NCI-H345 treated with DMSO at 0.1 percent for 48 hours (cell line): Measurements from ENCODE around the gene FCRL5.
"Not testable (repeated sequence)": the region's sequence is repeated elsewhere in the genome, so short reads cannot be mapped to it uniquely, and the experiment has no call there.

Source experiments
- DNase-seq: peaks from one replicate; lab custom pipeline; 2025; ENCODE audit not compliant: unreplicated experiment; lab: John Stamatoyannopoulos, UW

Gene FCRL5

DNA sequence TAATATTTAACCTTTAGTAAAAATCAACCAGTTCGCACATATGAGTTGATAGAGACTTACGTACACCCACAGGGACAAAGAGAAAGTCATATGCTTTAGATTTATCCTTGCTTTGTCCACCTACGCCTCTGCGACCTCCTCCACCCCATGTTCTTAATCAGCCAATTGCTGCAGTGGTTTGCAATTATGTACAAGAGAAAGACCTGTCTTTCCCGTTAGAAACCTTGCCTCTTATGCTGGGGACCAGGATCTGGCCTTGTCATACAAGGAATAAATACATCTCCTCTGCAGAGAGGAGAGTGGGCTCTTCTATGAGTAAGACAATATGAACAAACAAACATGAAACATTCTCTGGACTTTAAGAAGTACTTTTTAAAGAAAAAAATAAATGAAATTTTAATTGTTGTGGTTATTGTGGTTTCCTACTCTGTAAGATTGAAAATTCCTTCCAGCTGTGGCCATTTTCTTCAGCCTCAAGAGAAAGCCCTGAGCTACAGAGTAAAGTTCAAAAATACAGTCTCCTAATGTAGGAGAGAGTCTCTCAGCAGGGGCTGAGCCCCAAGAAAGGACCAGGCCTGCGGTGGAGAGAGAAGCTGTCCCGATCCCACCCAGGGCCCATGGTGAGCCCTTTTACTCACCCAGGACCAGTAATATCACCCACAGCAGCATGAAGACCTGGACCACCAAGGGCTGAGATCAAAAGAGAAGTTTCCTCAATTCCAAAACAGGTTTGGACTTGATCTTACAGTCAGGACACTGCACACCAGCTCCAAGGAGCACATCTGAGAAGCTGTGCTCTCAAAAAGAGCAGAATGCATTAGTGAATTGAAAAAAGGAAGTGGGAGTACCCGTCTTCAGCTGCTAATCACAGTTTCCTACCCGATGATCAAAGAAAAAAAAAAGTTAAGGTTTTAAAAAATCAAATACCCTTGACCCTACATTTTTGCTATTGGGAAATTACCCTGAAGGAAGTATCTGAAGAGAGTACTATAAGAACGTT is at the start of gene FCRL5:
TSS of gene FCRL5 (minus strand) at position 822 of the 1,000 bp plus-strand sequence. CDS start at position 669, 153 bp downstream.
- DNase-seq: no peak

GRCh38 chr1:157600236-157600635 is 47.9 kb upstream of the FCRL5 start:
- DNase-seq: no peak

DNA sequence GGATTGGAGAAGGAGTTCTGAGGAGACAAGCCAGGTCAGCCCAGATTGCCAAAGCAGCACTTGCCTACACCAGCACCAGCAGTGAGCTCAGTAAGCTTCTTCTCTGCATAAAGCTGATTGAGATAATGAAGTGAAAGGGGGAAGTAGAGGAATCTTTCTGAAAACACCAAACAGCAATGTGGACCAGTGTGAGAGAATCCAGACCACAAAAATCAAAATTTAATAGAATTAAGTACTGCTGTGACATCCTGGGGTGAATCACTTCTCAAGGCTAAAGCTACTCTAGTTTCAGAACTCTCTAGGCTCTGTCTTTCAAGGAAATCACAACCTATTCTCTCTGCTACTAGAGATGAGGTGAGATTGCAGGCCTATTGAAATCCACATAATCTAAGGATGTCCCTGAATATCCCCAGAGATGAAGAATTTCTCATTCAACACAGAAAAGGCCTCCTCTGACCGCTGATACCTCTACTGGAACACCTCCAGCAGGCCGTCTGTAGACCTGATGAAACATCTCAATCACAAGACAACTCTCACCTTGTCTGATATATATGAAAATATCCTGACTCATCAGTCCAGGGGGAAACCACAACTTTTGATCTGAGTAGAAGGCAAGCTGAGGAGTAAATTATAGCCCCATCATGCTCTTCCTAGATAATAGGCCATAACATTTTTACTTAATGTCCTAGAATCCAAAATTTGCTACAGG is 45.8 kb upstream of the FCRL5 start, which contains the start of gene FCRL4:
TSS of gene FCRL4 (minus strand) at position 127 of the 709 bp plus-strand sequence. CDS start 141 bp downstream, outside the sequence.
- DNase-seq: no peak

DNA sequence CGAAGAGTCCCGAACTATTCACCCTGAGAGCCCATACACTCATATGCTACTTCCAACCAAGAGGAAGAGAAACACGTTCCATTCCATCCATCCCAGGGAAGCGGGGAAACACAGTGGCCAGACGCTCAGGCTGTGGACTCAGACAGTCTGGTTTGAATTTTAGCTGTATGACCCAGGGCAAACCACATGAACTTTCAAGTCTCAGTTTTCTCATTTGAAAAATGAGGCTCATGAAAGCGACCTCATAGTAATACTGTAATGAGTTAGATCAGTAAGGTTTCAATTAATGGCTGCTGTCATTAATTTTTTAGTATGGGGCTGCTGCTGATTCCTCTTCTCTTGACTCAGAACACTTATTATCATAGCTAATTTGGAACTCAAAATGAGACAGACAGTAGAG is 44.1 kb upstream of the FCRL5 start:
- DNase-seq: no peak

DNA sequence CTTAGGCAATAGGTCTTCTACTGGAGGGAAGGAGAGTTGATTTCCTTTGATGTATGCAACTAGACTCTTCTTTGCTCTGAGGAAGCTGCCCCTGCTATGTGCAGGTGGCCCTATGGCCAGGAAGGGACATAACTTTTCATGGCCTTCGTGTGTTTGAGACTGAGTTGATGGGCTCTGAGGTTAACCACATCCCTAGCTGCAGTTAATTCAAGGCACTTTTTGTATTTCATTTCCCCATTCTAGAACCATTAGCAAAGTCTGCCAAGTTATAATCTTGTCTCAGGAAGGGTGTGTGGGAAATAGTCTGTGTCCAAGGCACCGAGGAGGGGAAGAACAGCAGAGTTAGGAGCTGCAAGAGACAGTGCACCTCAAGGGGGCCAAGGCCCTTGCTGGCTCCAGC is 43.0 kb upstream of the FCRL5 start:
- no peak for DNase-seq

- DNase-seq: no peak
Measured at GRCh38 chr1:157585984-157586383, 33.7 kb upstream of the FCRL5 start.

DNA sequence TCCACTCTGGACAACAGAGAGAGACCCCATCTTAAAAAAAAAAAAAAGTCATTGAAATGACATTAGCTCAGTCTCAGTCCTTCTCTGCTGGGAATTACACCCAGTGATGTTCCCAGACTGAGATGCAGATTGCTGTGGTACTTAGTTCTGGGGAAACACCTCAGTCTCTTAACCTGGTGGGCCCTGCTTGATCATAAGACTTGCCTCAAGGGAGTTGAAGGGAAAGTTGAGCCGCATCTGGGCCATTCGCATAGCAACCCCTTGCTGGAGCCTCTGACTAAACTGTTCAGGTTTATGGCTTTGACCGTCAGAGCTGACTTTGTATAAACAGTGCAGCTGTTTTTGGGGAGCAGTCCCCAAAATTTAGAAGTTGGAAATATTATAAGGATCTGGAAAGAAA is 32.2 kb upstream of the FCRL5 start:
- DNase-seq: no peak

GRCh38 chr1:157580828-157581210 is 28.5 kb upstream of the FCRL5 start:
- DNase-seq: no peak

GRCh38 chr1:157580179-157580827 is 28.0 kb upstream of the FCRL5 start:
- peak; percentile 21 for DNase-seq

DNA sequence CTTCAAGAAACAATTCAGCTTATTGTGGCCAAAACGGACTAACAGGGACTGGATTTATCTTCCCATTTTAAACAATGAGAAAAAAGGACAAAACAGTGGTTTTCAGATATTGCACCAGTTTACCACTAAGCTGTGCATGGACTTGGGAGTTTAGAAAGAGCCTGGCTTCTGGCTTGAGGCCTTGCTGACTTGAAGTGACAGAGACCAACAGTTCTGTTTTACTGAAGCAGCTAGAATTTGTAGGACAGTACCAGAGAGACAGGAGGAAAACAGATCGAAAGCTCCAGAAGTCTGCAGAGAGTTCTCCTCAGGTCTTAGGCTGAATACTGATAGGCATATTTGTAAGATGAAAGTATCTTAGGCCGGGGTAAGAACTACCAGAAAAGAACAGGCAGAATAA is 25.1 kb upstream of the FCRL5 start:
- no peak for DNase-seq

DNA sequence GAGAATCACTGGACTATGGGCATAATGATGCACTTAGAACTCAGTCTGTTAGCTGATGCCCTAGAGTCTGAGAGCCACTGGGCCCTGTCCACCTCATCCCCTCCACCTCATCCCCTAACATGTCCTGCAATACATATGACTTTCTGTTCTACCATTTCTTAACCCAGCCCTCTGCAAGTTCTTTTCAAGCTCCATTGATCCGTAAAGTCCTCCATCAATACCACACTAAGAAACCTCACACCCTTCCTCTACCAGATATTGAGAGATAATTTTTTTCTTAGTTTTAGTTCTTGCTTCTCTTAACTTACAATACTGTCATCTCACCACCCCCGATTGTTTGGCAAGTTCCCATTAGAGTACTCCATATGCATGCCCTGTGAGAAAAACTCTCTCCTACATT is 23.4 kb upstream of the FCRL5 start:
- DNase-seq: no peak

GRCh38 chr1:157574836-157575235 is 22.5 kb upstream of the FCRL5 start:
- DNase-seq: no peak

GRCh38 chr1:157566484-157567300 is 14.4 kb upstream of the FCRL5 start:
- no peak for DNase-seq

DNA sequence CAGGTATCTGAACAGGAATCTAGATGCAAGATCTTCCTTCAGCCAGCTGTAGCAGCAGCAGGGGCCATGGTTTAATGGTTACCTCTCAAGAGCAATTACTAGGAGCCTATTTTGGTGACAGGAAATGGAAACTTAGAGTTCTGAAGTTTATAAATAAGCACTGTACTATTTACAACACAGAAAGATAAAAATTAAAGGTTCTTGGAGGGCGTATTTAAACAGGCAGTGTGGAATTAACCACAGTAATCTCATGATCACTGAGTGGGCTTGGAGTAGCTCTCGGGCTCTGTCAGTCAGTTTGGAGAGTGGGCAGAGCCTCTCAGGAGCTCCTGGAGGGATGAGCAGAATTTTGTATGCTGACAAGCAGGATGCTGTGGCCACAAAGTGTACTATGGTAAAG is 10.2 kb upstream of the FCRL5 start:
- DNase-seq: no peak

- DNase-seq: no peak
Measured at GRCh38 chr1:157558119-157558518, 5.8 kb upstream of the FCRL5 start.

GRCh38 chr1:157548081-157548480 is 4.2 kb downstream of the FCRL5 start:
- DNase-seq: not testable (repeated sequence)

DNA sequence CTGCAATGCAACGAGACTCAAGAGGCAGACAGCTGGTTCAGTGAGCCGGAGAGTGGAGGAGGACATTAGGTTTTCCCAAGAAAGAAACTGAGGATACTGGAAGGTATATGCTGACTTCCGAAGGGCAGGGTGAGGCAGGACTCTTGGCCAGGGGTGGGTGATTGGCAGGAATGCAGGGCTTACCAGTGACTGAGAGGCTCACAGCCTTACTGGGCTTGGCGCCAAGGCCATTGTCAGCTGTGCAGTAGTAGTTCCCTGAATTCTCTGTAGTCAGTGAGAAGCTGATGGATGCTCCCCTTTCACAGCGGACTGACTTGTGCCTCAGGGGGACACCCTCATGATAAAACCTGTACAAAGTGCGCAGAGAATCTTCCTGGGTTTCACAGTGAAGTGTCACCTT is 9.6 kb downstream of the FCRL5 start:
- DNase-seq: no peak

- DNase-seq: no peak
Measured at GRCh38 chr1:157540852-157541251, 11.5 kb downstream of the FCRL5 start.

- DNase-seq: no peak
Measured at GRCh38 chr1:157540160-157540748, 12.1 kb downstream of the FCRL5 start.

DNA sequence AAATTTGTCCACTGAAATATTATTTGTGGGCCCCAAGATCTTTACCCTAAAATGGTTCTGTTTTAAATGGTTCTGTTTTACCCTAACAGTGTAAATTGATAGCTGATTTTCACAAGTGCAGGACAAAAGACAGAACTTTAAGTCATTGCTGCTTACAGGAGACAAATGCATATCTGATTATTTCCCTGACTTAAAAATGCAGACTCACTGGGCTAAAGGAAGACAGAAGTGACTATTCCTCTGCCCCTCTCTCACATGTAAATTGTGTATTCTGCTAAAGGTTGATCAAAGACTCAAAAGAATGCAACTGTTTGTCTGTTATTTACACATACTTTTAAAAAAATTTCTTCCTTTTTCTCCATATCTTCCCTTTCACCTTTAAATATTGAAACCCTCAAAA is 12.7 kb downstream of the FCRL5 start:
- no peak for DNase-seq
